Naive thymus-derived CD8-positive, alpha-beta T cell (primary cell): ENCODE data around the gene KRIT1. TPM values are rescaled to one million over a fixed set of nuclear protein-coding genes. Genes with fewer than 3 reads are reported as not detected.
"Not testable (repeated sequence)": the region's sequence is repeated elsewhere in the genome, so short reads cannot be mapped to it uniquely, and the experiment has no call there.

Experiments used
- ATAC-seq, 2 donors: fragments of 150-1000 bp; cut with Tn5 transposase in 1 of 2; sonication (Bioruptor Pico), chemical (Tn5 transposase) in 1 of 2; 1 replicate in 1 of 2; 2 replicates in 1 of 2; pipeline ENCODE4 v1.10.0; 2021; ENCODE audit warnings: mild to moderate bottlenecking in 2 of 2, moderate library complexity in 2 of 2
- POLR2A ChIA-PET: fragments of 350-600 bp; sonication (Branson Sonifier 250); formaldehyde crosslinking; loops from one replicate; lab custom pipeline; 2021; ENCODE audit warnings: antibody characterized with exemption; lab: Charles Lee
- DNase-seq, 10 donors: peaks; one replicate each; pipeline versions ENCODE4 v3.0.0 to v3.0.0-alpha.2; 2020 to 2022
- H3K27ac Mint-ChIP-seq, 10 donors: one replicate each; pipeline ENCODE4 v1.8.0; 2020 to 2022; ENCODE audit warnings: mild to moderate bottlenecking in 10 of 10, mixed read lengths in 10 of 10, moderate library complexity in 4 of 10, inconsistent platforms in 1 of 10
- H3K27me3 Mint-ChIP-seq, 5 donors: one replicate each; pipeline ENCODE4 v1.8.0; 2021 to 2022; ENCODE audit warnings: mixed read lengths in 5 of 5
- H3K36me3 Mint-ChIP-seq, 3 donors: one replicate each; pipeline ENCODE4 v1.8.0; 2020 to 2022; ENCODE audit warnings: mixed read lengths in 3 of 3, mild to moderate bottlenecking in 2 of 3, inconsistent platforms in 1 of 3
- H3K4me1 Mint-ChIP-seq, 4 donors: one replicate each; pipeline ENCODE4 v1.8.0; 2021 to 2022; ENCODE audit warnings: mixed read lengths in 4 of 4
- H3K4me3 Mint-ChIP-seq, 10 donors: one replicate each; pipeline ENCODE4 v1.8.0; 2020 to 2022; ENCODE audit warnings: mild to moderate bottlenecking in 10 of 10, mixed read lengths in 10 of 10, moderate library complexity in 6 of 10, inconsistent platforms in 1 of 10
- H3K9me3 Mint-ChIP-seq, 9 donors: one replicate each; pipeline ENCODE4 v1.8.0; 2020 to 2022; ENCODE audit warnings: mixed read lengths in 9 of 9, mild to moderate bottlenecking in 3 of 9, inconsistent platforms in 1 of 9, moderate library complexity in 1 of 9
- polyA plus RNA-seq, 3 donors: library from polyadenylated mRNA; unstranded; fragments of 300-500 nt; fragmentation: Illumina TruSeq; gene quantifications; one replicate each; pipeline ENCODE4 v1.2.3, GENCODE V29; 2021
- total RNA-seq, 8 experiments: library from RNA in 2 of 8; stranded (reverse) in 2 of 8; gene quantifications; one replicate each; pipeline ENCODE4 v1.2.3 and lab custom pipeline; 2021 to 2026

Gene KRIT1
- total and polyA plus RNA-seq, 5 experiments from 2014 or later, result 11.2 to 67.8 (median 20.1) TPM

- Mint-ChIP-seq H3K4me1 (peaks cover 0 to 15% (median 9%) of the 10 kb centered on the region in 4 donors), H3K36me3 (no peaks in the 10 kb centered on the region), H3K27ac (peak within 1 kb of the TSS in 9 of 10 donors; percentile 36 to 86 (median 82)), H3K4me3 (peak within 1 kb of the TSS; percentile 81 to 90 (median 85)), H3K9me3 (peaks cover 0 to 5% (median 0%) of the 10 kb centered on the region in 9 donors), H3K27me3 (peaks cover under 1 to 10% (median 5%) of the 10 kb centered on the region in 5 donors)
- DNase-seq (peak; percentile 82 to 93 (median 91)), ATAC-seq (peak; percentile 98 to 99)
- POLR2A ChIA-PET, result interaction anchor here (0.6 to 0.9 kb wide), 2 partner anchors 66 to 81 kb away, joined by 3 to 6 read pairs; partner anchors contain the start of genes ANKIB1 and KRIT1
These were observed 66.5 kb downstream of the KRIT1 start, which contains the start of gene LRRD1 for GRCh38 chr7:92178928-92179924. Gene LRRD1, minus strand, starts transcription at chr7:92179142. Its CDS starts 13,940 bp downstream, at chr7:92165202.

- no peak overlapping the region for H3K27ac Mint-ChIP-seq
- H3K4me1 Mint-ChIP-seq, result peaks cover 0 to 15% (median 9%) of the 10 kb centered on the region in 4 donors
- DNase-seq (no peak), ATAC-seq (no peak)
- peaks cover 3 to 17% (median 8%) of the 10 kb centered on the region in 5 donors for H3K27me3 Mint-ChIP-seq
- POLR2A ChIA-PET, result no interaction called here
- H3K9me3 Mint-ChIP-seq, result peaks cover 0 to 5% (median 0%) of the 10 kb centered on the region in 9 donors
- H3K36me3 Mint-ChIP-seq, result no peaks in the 10 kb centered on the region
- H3K4me3 Mint-ChIP-seq, result no peak overlapping the region
These were observed 68.4 kb downstream of the KRIT1 start for GRCh38 chr7:92177362-92177761.

- H3K36me3 Mint-ChIP-seq, H3K4me3 Mint-ChIP-seq, DNase-seq, ATAC-seq, H3K4me1 Mint-ChIP-seq, H3K27ac Mint-ChIP-seq, POLR2A ChIA-PET: not testable (repeated sequence)
- peaks cover 0 to 22% (median 5%) of the 10 kb centered on the region in 9 donors for H3K9me3 Mint-ChIP-seq
- peaks cover 2 to 13% (median 8%) of the 10 kb centered on the region in 5 donors for H3K27me3 Mint-ChIP-seq
These were observed 76.2 kb downstream of the KRIT1 start for GRCh38 chr7:92169529-92169928.

GRCh38 chr7:92161271-92161670, 84.4 kb downstream of the KRIT1 start:
- Mint-ChIP-seq H3K4me1 (no peaks in the 10 kb centered on the region), H3K27ac (no peak overlapping the region), H3K27me3 (peaks cover 0 to 16% (median 9%) of the 10 kb centered on the region in 5 donors), H3K9me3 (no peaks in the 10 kb centered on the region), H3K36me3 (peaks cover 0 to 4% (median 0%) of the 10 kb centered on the region in 3 donors), H3K4me3 (no peak overlapping the region)
- DNase-seq (no peak), ATAC-seq (no peak)
- POLR2A ChIA-PET, result no interaction called here

GRCh38 chr7:92158660-92159575, 86.8 kb downstream of the KRIT1 start:
- H3K27ac Mint-ChIP-seq, result no peak overlapping the region
- H3K4me1 Mint-ChIP-seq, result no peaks in the 10 kb centered on the region
- no peak overlapping the region for H3K4me3 Mint-ChIP-seq
- H3K27me3 Mint-ChIP-seq, result peaks cover 0 to 16% (median 9%) of the 10 kb centered on the region in 5 donors
- POLR2A ChIA-PET, result no interaction called here
- DNase-seq, result no peak
- no peak for ATAC-seq
- H3K9me3 Mint-ChIP-seq, result no peaks in the 10 kb centered on the region
- peaks cover 0 to 4% (median 0%) of the 10 kb centered on the region in 3 donors for H3K36me3 Mint-ChIP-seq

- Mint-ChIP-seq H3K9me3 (no peaks in the 10 kb centered on the region), H3K27me3 (peaks cover 0 to 12% (median 8%) of the 10 kb centered on the region in 5 donors), H3K4me3 (no peak overlapping the region), H3K27ac (no peak overlapping the region), H3K4me1 (no peaks in the 10 kb centered on the region), H3K36me3 (peaks cover 0 to 4% (median 0%) of the 10 kb centered on the region in 3 donors)
- ATAC-seq (no peak), DNase-seq (no peak)
- POLR2A ChIA-PET, result interaction anchor here (0.7 kb wide), 1 partner anchor 56 kb away, joined by 3 read pairs; no protein-coding TSS in a partner anchor
These were observed 88.7 kb downstream of the KRIT1 start for GRCh38 chr7:92156990-92157389.

GRCh38 chr7:92155108-92155739, 90.5 kb downstream of the KRIT1 start:
- no peaks in the 10 kb centered on the region for H3K4me1 Mint-ChIP-seq
- ATAC-seq (no peak), DNase-seq (no peak)
- no peak overlapping the region for H3K27ac Mint-ChIP-seq
- H3K9me3 Mint-ChIP-seq, result no peaks in the 10 kb centered on the region
- H3K36me3 Mint-ChIP-seq, result peaks cover 0 to 4% (median 0%) of the 10 kb centered on the region in 3 donors
- peaks cover 0 to 7% (median 1%) of the 10 kb centered on the region in 5 donors for H3K27me3 Mint-ChIP-seq
- POLR2A ChIA-PET, result no interaction called here
- H3K4me3 Mint-ChIP-seq, result no peak overlapping the region

GRCh38 chr7:92150450-92151017, 95.2 kb downstream of the KRIT1 start:
- Mint-ChIP-seq H3K4me1 (no peaks in the 10 kb centered on the region), H3K27me3 (peaks cover 0 to 5% (median 0%) of the 10 kb centered on the region in 5 donors), H3K9me3 (no peaks in the 10 kb centered on the region), H3K27ac (no peak overlapping the region), H3K4me3 (no peak overlapping the region), H3K36me3 (no peaks in the 10 kb centered on the region)
- ATAC-seq (no peak), DNase-seq (no peak)
- POLR2A ChIA-PET, result no interaction called here

- ATAC-seq, result no peak
- no peak for DNase-seq
- no peaks in the 10 kb centered on the region for H3K9me3 Mint-ChIP-seq
These were observed 95.9 kb downstream of the KRIT1 start for GRCh38 chr7:92149736-92150239.

More at GRCh38 chr7:92149736-92150239, 95.9 kb downstream of the KRIT1 start:
- no peak overlapping the region for H3K4me3 Mint-ChIP-seq
- H3K4me1 Mint-ChIP-seq, result no peaks in the 10 kb centered on the region
- H3K27me3 Mint-ChIP-seq, result peaks cover 0 to 2% (median 0%) of the 10 kb centered on the region in 5 donors
- no peak overlapping the region for H3K27ac Mint-ChIP-seq
- POLR2A ChIA-PET, result no interaction called here
- H3K36me3 Mint-ChIP-seq, result no peaks in the 10 kb centered on the region
